Adipocyte (in vitro differentiated cells): ENCODE results near the gene RAPGEF2.

Source experiments
- DNase-seq: peaks from one replicate; pipeline ENCODE4 v3.0.0-alpha.2; 2015; ENCODE audit warnings: low read depth
- H3K27me3 ChIP-seq: replicated peaks from 2 replicates; pipeline ENCODE4 v1.7.0; 2013; ENCODE audit warnings: mild to moderate bottlenecking, low read length, moderate library complexity; ENCODE audit not compliant: control insufficient read depth, insufficient read depth
- H3K36me3 ChIP-seq: 2 replicates; pipeline ENCODE4 v1.7.0; 2013; ENCODE audit warnings: low read length, mild to moderate bottlenecking, moderate library complexity; ENCODE audit not compliant: control insufficient read depth, insufficient read depth, severe bottlenecking
- H3K4me1 ChIP-seq: 2 replicates; pipeline ENCODE4 v1.7.0; 2013; ENCODE audit warnings: mild to moderate bottlenecking, low read length, moderate library complexity; ENCODE audit not compliant: control insufficient read depth, insufficient read depth
- H3K4me3 ChIP-seq: 2 replicates; pipeline ENCODE4 v1.7.0; 2013; ENCODE audit warnings: mild to moderate bottlenecking, low read length, moderate library complexity
- H3K9ac ChIP-seq: 2 replicates; pipeline ENCODE4 v1.7.0; 2013; ENCODE audit warnings: mild to moderate bottlenecking, low read length, moderate library complexity
- H3K9me3 ChIP-seq: 2 replicates; pipeline ENCODE4 v1.7.0; 2013; ENCODE audit warnings: mild to moderate bottlenecking, low read length, moderate library complexity; ENCODE audit not compliant: control insufficient read depth

RAPGEF2 gene

DNA sequence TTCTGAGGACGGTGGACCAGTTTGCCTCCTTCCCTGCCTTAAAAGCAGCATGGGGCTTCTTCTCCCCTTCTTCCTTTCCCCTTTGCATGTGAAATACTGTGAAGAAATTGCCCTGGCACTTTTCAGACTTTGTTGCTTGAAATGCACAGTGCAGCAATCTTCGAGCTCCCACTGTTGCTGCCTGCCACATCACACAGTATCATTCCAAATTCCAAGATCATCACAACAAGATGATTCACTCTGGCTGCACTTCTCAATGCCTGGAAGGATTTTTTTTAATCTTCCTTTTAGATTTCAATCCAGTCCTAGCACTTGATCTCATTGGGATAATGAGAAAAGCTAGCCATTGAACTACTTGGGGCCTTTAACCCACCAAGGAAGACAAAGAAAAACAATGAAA, 255.3 kb downstream of the RAPGEF2 start:
- peak overlapping the region; percentile 72 for H3K9ac ChIP-seq
- peaks cover 23% of the 10 kb centered on the region for H3K4me1 ChIP-seq
- H3K27me3 ChIP-seq = no peaks in the 10 kb centered on the region
- H3K4me3 ChIP-seq = peak overlapping the region; percentile 47
- H3K36me3 ChIP-seq = peaks cover 49% of the 10 kb centered on the region
- peak; percentile 74 for DNase-seq
- no peaks in the 10 kb centered on the region for H3K9me3 ChIP-seq

DNA sequence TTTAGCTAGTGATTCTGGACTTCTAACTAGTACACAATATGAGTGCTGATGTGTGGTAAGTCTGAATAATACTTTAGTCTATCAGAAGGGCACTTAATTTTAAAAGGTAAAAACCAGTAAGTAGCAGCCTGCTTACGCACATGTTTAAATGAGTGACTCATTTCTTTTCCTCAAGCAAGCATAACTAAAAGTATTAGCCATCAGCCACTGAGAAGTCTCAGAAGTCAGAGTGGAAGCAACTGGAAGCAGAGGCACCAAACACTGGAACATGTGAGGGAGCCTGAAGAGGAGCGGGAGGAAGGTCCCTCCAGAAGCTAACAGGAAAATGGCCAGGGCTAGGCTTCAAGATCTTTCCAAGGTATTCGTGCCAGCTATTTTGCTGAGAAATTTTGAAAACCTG, 257.7 kb downstream of the RAPGEF2 start:
- no peaks in the 10 kb centered on the region for H3K27me3 ChIP-seq
- H3K4me3 ChIP-seq = no peak overlapping the region
- peak; percentile 56 for DNase-seq
- peaks cover 28% of the 10 kb centered on the region for H3K36me3 ChIP-seq
- peaks cover 23% of the 10 kb centered on the region for H3K4me1 ChIP-seq
- H3K9ac ChIP-seq = no peak overlapping the region
- no peaks in the 10 kb centered on the region for H3K9me3 ChIP-seq

DNA sequence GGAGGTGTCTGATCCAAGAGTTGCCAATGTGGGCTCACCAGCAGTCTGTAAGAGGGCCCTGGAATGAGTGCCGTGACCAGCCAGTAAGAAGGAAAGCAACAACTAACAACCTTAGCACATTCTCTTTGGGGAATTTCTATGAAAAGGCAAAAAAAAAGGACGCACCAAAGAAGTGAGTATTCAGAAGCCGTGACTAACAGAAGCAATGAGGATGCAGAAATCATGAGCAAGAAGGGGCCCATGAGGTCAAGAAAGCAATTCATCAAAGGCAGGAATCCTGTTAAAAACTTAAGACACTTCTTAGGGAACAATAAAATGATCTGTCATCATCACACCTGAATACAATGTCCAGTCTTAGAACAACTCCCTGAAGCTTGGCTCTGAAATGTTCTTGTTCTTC, 260.5 kb downstream of the RAPGEF2 start:
- Histone ChIP-seq H3K36me3 (peaks cover 12% of the 10 kb centered on the region), H3K4me1 (peaks cover 22% of the 10 kb centered on the region), H3K4me3 (no peak overlapping the region), H3K27me3 (no peaks in the 10 kb centered on the region), H3K9me3 (no peaks in the 10 kb centered on the region), H3K9ac (no peak overlapping the region)
- DNase-seq = no peak

DNA sequence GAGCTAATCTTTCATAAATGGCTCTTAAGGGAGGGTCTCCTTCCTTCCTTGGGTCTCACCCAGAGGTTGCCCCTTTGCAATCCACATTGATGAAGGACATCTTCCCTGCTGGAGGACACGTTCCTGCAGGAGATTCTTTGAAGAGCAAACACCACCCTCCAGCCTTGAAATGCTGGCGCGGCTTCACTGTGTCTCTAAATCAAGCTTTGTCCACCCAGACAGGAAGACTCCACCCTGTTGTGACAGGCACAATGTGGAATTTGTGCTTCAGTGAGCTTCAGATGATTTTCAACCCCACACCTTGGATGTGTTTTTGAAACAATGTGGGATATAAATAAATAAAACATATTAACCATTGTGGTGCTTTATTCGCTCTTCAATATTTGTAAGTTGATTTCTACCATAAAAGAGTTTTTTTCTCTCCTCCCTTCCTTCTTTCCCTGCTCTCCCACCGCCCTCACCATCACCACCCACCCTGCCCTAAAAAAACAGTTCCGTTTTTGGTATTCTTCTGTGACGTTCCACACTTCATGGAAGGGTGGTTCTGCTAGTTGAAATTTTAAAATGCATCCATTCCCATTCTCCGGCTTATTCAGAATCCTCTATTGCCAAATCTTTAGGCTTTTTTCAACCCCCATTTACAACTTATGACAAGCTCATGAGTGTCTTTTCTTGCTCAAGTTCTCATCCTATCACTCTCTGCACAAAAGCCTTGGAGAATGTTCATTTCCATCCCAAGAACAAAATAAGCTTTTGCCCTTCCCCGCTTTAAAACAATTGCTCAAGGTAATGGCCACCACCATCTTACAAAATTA, 264.3 kb downstream of the RAPGEF2 start:
- Histone ChIP-seq H3K4me1 (peaks cover 4% of the 10 kb centered on the region), H3K9me3 (no peaks in the 10 kb centered on the region), H3K4me3 (no peak overlapping the region), H3K36me3 (no peaks in the 10 kb centered on the region), H3K27me3 (no peaks in the 10 kb centered on the region), H3K9ac (no peak overlapping the region)
- DNase-seq = peak; percentile 10

DNA sequence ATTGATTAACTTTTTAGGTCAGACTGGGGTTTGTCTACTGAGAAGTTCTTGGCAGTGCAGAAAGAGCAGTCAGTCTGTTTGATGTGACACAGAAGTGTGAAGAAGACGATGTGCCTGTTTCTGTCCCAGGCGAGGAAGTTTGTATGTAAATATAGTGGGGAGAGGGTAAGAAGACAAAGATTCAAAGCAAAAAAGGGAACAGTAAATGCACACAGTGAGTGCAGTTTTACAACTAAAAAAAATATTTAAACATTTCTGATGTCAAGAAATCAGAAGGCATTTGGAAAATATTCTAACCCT, 264.9 kb downstream of the RAPGEF2 start:
- H3K4me3 ChIP-seq = no peak overlapping the region
- H3K36me3 ChIP-seq = no peaks in the 10 kb centered on the region
- H3K9ac ChIP-seq = no peak overlapping the region
- H3K9me3 ChIP-seq = no peaks in the 10 kb centered on the region
- peaks cover 4% of the 10 kb centered on the region for H3K4me1 ChIP-seq
- no peaks in the 10 kb centered on the region for H3K27me3 ChIP-seq
- no peak for DNase-seq

DNA sequence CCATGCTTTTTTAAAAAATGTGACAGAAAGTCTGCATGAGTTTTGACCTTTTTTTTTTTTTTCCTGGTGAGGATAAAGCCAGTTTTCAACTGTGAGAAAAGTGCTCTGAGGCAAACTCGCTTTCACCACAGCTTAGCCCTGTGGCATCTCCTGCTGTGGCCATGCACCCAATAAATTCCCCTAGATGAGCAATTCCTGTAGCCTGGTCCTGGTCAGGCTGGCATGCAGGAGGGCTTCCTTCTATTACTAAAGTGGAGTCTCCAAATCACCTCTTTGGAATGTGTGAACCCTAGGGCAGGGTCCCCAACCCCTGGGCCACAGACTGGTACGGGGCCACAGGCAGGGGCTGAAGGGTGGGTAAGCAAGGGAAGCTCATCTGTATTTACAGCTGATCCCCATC, 265.4 kb downstream of the RAPGEF2 start:
- H3K9ac ChIP-seq = no peak overlapping the region
- DNase-seq = no peak
- H3K27me3 ChIP-seq = no peaks in the 10 kb centered on the region
- H3K36me3 ChIP-seq = no peaks in the 10 kb centered on the region
- H3K4me1 ChIP-seq = peaks cover 4% of the 10 kb centered on the region
- H3K4me3 ChIP-seq = no peak overlapping the region
- H3K9me3 ChIP-seq = no peaks in the 10 kb centered on the region

DNA sequence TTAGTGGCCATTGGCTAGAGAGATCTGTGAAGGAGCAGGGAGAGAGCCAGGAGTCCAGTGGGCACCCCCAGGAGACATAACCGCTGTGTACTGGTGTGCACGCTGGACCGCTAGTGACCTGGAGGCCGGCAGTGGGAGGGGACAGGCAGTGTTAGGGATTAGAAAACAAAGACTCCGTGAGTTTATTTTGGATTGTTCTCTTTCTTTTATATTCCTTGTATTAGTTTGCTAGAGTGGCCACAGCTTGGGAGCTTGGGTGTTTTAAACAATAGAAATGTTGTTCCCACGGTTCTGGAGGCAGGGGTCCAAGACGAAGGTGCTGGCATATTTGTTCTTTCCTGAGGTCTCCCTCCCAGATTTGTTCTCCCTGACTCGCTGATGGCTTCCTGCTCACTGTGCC, 266.4 kb downstream of the RAPGEF2 start:
- H3K4me3 ChIP-seq = no peak overlapping the region
- peaks cover 4% of the 10 kb centered on the region for H3K4me1 ChIP-seq
- H3K27me3 ChIP-seq = no peaks in the 10 kb centered on the region
- H3K9me3 ChIP-seq = no peaks in the 10 kb centered on the region
- H3K36me3 ChIP-seq = no peaks in the 10 kb centered on the region
- H3K9ac ChIP-seq = no peak overlapping the region
- no peak for DNase-seq

DNA sequence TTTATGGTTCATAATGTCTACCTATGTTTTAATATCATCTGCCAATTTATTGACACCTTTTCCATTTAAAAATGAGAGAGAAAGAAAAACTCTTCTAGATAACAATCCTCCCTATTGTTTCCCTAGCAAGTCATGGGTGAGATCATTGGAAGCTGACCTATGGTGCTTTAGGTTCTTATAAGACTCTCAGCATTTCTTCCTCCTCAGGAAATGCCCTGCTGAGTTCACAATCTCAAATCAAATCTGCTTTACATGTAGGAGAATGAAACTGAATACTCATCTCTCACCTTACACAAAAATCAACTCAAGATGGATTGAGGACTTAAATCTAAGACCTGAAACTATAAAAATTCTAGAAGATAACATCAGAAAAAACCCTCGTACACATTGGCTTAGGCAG, 267.4 kb downstream of the RAPGEF2 start:
- H3K9ac ChIP-seq = no peak overlapping the region
- no peak overlapping the region for H3K4me3 ChIP-seq
- no peaks in the 10 kb centered on the region for H3K9me3 ChIP-seq
- no peaks in the 10 kb centered on the region for H3K27me3 ChIP-seq
- no peak for DNase-seq
- H3K36me3 ChIP-seq = no peaks in the 10 kb centered on the region
- H3K4me1 ChIP-seq = peaks cover 7% of the 10 kb centered on the region

DNA sequence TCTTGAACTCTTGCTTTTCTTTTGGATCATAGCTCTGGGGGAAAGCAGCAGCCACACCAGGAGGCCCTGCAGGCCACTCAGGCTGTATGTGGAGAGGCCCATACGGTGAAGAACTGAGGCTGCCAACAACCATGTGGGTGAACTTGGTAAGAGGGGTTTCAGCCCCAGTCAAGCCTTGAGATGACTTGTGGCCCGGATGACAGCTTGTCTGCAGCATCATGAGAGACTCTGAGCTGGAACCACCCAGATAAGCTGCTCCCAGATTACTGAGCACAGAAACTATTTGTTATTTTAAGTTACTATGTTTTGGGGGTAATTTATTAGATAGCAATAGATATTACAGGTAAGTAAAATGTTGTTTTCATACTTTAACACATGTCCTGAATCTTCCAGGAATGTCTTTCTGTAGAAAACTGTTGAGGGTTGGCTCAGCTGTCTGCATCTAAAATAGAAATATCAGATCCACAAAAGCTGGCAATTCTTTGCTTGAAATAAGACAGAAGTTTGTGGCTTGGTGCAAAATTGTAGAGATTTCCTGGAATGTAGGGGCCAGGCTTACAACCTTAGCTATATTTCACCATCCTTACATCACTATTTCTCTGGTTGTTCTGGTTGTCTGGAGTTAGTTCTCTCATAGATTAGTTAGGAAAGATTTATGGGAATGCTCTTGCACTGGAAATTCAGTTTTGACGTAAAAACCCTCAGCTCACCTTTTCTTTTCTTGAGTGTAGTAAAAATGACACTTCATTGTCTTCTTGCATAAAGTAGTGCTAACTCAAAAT, 272.1 kb downstream of the RAPGEF2 start:
- no peak overlapping the region for H3K4me3 ChIP-seq
- H3K36me3 ChIP-seq = no peaks in the 10 kb centered on the region
- no peaks in the 10 kb centered on the region for H3K9me3 ChIP-seq
- H3K4me1 ChIP-seq = peaks cover 2% of the 10 kb centered on the region
- H3K27me3 ChIP-seq = no peaks in the 10 kb centered on the region
- peak; percentile 86 for DNase-seq
- no peak overlapping the region for H3K9ac ChIP-seq

DNA sequence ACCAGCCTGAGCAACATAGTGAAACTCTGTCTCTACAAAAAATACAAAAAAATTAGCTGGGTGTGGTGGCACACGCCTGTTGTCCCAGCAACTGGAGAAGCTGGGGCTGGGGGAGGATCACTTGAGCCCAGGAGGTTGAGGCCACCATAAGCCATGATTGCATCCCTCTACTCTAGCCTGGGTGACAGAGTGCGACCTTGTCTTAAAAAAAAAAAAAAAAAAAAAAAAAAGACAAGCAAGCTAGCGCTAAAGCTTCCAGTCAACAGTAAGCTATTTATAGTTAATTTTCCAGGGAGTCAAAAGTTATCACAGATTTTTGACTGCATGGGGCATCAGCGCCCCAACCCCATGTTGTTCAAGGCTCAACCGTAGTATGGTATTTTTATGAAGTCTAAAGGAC, 273.4 kb downstream of the RAPGEF2 start:
- H3K4me1 ChIP-seq = peaks cover 2% of the 10 kb centered on the region
- no peaks in the 10 kb centered on the region for H3K27me3 ChIP-seq
- H3K36me3 ChIP-seq = no peaks in the 10 kb centered on the region
- no peaks in the 10 kb centered on the region for H3K9me3 ChIP-seq
- no peak overlapping the region for H3K9ac ChIP-seq
- no peak for DNase-seq
- H3K4me3 ChIP-seq = no peak overlapping the region

DNA sequence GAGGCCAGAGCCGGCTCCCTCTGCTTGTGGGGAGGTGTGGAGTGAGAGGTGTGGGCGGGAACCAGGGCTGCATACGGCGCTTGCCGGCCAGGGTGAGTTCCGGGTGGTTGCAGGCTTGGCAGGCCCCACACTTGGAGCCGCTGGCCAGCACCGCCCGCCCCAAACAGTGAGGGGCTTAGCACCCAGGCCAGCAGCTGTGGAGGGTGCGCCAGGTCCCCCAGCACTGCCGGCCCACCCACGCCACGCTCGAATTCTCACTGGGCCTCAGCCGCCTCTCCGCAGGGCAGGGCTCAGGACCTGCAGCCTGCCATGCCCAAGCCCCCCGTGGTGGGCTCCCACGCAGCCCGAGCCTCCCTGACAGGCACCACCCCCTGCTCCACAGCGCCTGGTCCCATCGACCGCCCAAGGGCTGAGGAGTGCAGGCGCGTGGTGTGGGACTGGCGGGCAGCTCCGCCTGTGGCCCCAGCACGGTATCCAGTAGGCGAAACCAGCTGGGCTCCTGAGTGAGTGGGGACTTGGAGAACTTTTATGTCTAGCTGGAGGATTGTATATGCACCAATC, 275.3 kb downstream of the RAPGEF2 start:
- DNase-seq = no peak
- no peaks in the 10 kb centered on the region for H3K36me3 ChIP-seq
- no peaks in the 10 kb centered on the region for H3K9me3 ChIP-seq
- no peak overlapping the region for H3K4me3 ChIP-seq
- H3K9ac ChIP-seq = no peak overlapping the region
- H3K4me1 ChIP-seq = peaks cover 6% of the 10 kb centered on the region
- no peaks in the 10 kb centered on the region for H3K27me3 ChIP-seq
